T-helper 1 cell treated with Interleukin-12 subunit alpha and Interleukin-12 subunit beta and Interleukin-4 antibody, amounts not matched to agents 30 μg/mL and 1 μg/mL, for 36 hours (primary cell): ENCODE data around the gene COL9A2.

Experiments
- H3K27ac Mint-ChIP-seq: one replicate; pipeline ENCODE4 v1.8.0; 2021; ENCODE audit warnings: mild to moderate bottlenecking, mixed read lengths
- H3K27me3 Mint-ChIP-seq: one replicate; pipeline ENCODE4 v1.8.0; 2021; ENCODE audit warnings: low read depth, mixed read lengths
- H3K36me3 Mint-ChIP-seq: one replicate; pipeline ENCODE4 v1.8.0; 2021; ENCODE audit warnings: low read depth, mixed read lengths
- H3K4me1 Mint-ChIP-seq: one replicate; pipeline ENCODE4 v1.8.0; 2021; ENCODE audit warnings: low read depth, mixed read lengths
- H3K4me3 Mint-ChIP-seq: one replicate; pipeline ENCODE4 v1.8.0; 2021; ENCODE audit warnings: mild to moderate bottlenecking, moderate library complexity, mixed read lengths
- H3K9me3 Mint-ChIP-seq: one replicate; pipeline ENCODE4 v1.8.0; 2021; ENCODE audit warnings: mixed read lengths

COL9A2 gene

DNA sequence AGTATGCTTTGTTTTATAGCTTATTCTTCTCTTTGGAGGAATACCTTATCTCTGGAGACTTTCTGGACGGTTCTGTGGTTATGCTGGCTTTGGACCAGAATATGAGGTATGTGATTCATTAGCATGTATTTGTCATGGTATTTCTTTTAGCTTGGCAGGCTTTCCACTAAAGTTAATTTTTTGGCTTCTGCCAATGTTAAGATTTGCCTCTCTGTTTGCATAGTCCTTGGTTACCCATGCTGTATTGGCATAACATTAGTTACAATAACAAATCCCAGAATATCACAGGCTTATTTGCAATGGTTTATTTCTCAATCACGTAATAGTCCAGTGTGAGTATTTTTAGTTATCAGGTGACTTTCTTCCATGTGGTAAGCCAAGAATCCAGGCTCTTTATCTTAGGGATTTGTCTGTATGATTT lies 49.3 kb downstream of the COL9A2 start:
- Mint-ChIP-seq H3K27me3 (no peaks in the 10 kb centered on the region), H3K4me1 (peaks cover 19% of the 10 kb centered on the region), H3K36me3 (peaks cover 47% of the 10 kb centered on the region), H3K4me3 (no peak overlapping the region), H3K9me3 (no peaks in the 10 kb centered on the region), H3K27ac (no peak overlapping the region)

- no peak overlapping the region for H3K27ac Mint-ChIP-seq
- H3K4me3 Mint-ChIP-seq: no peak overlapping the region
- no peaks in the 10 kb centered on the region for H3K9me3 Mint-ChIP-seq
- peaks cover 47% of the 10 kb centered on the region for H3K36me3 Mint-ChIP-seq
- H3K27me3 Mint-ChIP-seq: no peaks in the 10 kb centered on the region
- peaks cover 23% of the 10 kb centered on the region for H3K4me1 Mint-ChIP-seq
Measured at GRCh38 chr1:40266786-40267535, 50.1 kb downstream of the COL9A2 start.

- Mint-ChIP-seq H3K4me3 (no peak overlapping the region), H3K27ac (no peak overlapping the region), H3K4me1 (peaks cover 23% of the 10 kb centered on the region), H3K9me3 (no peaks in the 10 kb centered on the region), H3K27me3 (no peaks in the 10 kb centered on the region), H3K36me3 (peaks cover 50% of the 10 kb centered on the region)
Measured at GRCh38 chr1:40265919-40266318, 51.2 kb downstream of the COL9A2 start.

GRCh38 chr1:40265298-40265697 lies 51.8 kb downstream of the COL9A2 start:
- H3K27ac Mint-ChIP-seq: no peak overlapping the region
- peaks cover 50% of the 10 kb centered on the region for H3K36me3 Mint-ChIP-seq

GRCh38 chr1:40264354-40264781 lies 52.7 kb downstream of the COL9A2 start:
- peaks cover 45% of the 10 kb centered on the region for H3K36me3 Mint-ChIP-seq
- H3K4me3 Mint-ChIP-seq: no peak overlapping the region
- H3K27ac Mint-ChIP-seq: no peak overlapping the region
- H3K27me3 Mint-ChIP-seq: no peaks in the 10 kb centered on the region
- peaks cover 22% of the 10 kb centered on the region for H3K4me1 Mint-ChIP-seq
- no peaks in the 10 kb centered on the region for H3K9me3 Mint-ChIP-seq

More at GRCh38 chr1:40265298-40265697, 51.8 kb downstream of the COL9A2 start:
- Mint-ChIP-seq H3K9me3 (no peaks in the 10 kb centered on the region), H3K27me3 (no peaks in the 10 kb centered on the region), H3K4me3 (no peak overlapping the region), H3K4me1 (peaks cover 19% of the 10 kb centered on the region)

DNA sequence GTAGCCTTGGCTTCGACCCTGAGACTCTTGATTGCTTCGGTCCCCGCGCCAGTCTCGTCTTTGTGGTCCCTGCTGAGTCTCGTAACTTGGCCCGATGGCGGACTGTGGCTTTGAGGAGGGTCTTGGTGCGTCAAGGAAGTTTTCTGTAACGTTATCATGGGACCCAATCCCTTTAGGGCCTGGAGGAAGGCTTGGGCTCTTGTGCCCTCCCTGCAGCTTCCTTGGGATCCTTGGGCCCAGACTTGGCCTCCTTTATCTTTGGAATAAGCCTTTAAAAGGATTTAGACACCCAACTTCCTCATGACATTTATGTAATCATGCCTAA lies 58.7 kb downstream of the COL9A2 start:
- Mint-ChIP-seq H3K4me1 (peaks cover 26% of the 10 kb centered on the region), H3K27me3 (no peaks in the 10 kb centered on the region), H3K9me3 (no peaks in the 10 kb centered on the region), H3K36me3 (peaks cover 35% of the 10 kb centered on the region), H3K4me3 (peak overlapping the region; percentile 94), H3K27ac (peak overlapping the region; percentile 98)

DNA sequence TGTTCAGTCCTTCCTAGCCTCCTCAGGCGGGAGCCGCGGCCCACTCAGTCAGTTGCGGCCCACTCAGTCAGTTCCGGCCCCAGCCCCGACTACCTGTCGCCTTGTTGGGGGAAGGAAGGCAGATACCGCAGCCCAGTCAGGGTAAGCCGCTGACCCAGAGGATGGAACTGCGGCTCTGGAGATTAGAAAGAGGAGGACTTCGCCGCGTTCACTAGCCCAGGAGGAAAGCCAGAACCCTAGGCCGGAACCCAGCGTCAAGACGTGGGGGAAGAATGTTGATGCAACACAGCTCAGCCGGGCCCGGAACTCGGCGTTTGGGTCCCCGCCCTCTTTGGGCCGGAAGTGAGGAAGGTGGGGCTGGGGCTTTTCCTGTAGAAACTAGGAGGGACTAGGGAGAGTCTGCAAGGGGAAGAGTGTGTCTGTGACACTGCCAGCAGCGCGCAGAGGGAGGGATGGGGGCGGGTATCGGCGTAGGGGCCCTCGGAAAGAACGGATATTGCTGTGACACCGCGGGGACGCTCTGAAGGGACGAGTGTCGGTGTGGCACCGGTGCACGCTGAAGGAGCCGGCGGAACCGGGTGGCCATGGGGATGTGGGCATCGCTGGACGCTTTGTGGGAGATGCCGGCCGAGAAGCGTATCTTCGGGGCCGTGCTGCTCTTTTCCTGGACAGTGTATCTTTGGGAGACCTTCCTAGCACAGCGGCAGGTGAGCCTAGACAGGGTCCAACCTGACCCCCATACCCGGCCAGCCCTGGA lies 59.2 kb downstream of the COL9A2 start, which contains the start of gene ZMPSTE24:
TSS of gene ZMPSTE24 (plus strand) at position 549 of the 757 bp plus-strand sequence. CDS start at position 585, 36 bp downstream.
- H3K36me3 Mint-ChIP-seq: peaks cover 30% of the 10 kb centered on the region
- H3K4me1 Mint-ChIP-seq: peaks cover 23% of the 10 kb centered on the region
- peak within 1 kb of the TSS; percentile 94 for H3K4me3 Mint-ChIP-seq
- no peaks in the 10 kb centered on the region for H3K9me3 Mint-ChIP-seq
- no peaks in the 10 kb centered on the region for H3K27me3 Mint-ChIP-seq
- peak within 1 kb of the TSS; percentile 98 for H3K27ac Mint-ChIP-seq

DNA sequence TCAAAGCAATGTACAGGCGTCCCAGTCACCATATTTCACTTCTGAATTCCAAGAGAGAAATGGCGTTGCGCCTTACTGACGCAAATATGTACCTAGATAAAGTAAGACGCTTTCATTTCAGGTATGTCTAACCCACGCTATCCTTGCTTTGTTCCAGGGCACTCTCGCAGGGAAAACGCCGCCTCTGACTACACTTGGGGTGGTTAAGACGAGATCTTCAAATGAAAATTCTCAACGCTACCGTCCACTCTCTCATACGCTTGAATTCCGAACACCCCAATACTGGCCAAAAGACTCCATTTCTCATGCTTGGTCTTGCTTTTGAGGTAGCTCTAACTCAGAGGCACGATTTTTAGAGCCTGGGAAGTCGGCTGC lies 59.8 kb downstream of the COL9A2 start:
- peaks cover 19% of the 10 kb centered on the region for H3K4me1 Mint-ChIP-seq

DNA sequence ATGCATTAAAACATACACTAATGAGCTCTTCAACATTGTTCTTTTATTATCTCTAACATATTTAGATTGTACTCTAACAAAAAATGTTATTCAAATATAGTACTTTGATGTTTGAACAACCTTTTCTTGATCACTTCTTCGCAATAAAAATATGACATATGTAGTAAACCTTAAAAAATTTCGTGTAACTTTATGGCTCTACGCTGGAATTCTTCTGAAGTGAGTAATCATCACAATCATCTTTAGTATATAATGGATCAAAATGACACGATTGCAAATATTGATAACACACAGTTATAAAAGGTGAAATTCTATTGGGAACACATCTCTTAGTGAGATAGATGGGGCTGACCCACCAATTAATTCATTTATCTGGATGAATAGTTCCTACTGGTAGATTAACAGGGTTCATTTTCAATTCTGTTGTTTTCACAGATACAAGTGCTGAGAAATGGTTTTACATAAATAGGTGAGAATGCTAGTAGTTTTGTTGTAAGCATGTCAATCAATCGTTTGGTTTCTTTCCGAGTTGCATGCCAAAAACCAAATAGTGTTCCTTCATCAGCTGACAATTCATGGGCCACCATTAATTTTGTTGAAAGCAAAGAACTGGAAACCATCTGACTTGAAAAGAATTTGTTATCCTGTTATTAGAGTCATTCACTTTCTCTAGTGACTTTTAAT lies 60.5 kb downstream of the COL9A2 start:
- H3K36me3 Mint-ChIP-seq: peaks cover 20% of the 10 kb centered on the region
- H3K4me3 Mint-ChIP-seq: peak overlapping the region; percentile 65
- no peaks in the 10 kb centered on the region for H3K9me3 Mint-ChIP-seq
- no peaks in the 10 kb centered on the region for H3K27me3 Mint-ChIP-seq
- H3K4me1 Mint-ChIP-seq: peaks cover 19% of the 10 kb centered on the region
- peak overlapping the region; percentile 98 for H3K27ac Mint-ChIP-seq

More for the DNA sequence above, 59.8 kb downstream of the COL9A2 start:
- no peaks in the 10 kb centered on the region for H3K27me3 Mint-ChIP-seq
- H3K27ac Mint-ChIP-seq: peak overlapping the region; percentile 98
- H3K4me3 Mint-ChIP-seq: peak overlapping the region; percentile 94
- no peaks in the 10 kb centered on the region for H3K9me3 Mint-ChIP-seq
- peaks cover 26% of the 10 kb centered on the region for H3K36me3 Mint-ChIP-seq

DNA sequence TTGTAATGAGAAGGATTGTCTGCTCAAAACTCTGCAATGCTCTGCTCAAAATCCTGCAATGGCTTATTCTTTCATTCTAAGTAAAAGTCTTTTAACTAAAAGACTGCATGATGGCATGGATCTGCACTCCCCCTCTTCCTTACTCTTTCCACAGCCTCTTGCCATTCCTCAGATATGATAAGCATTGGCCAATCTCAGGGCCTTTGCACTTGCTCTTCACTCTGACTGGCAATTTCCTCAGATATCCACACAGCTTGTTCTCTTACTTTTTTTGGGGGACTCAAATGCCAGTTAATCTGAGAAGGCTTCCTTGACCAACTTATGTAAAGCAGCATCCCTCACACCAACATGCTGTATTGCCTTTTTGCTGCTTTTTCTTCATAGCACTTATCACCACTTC lies 61.9 kb downstream of the COL9A2 start:
- Mint-ChIP-seq H3K27ac (no peak overlapping the region), H3K9me3 (no peaks in the 10 kb centered on the region), H3K4me1 (peaks cover 24% of the 10 kb centered on the region), H3K36me3 (peaks cover 9% of the 10 kb centered on the region), H3K4me3 (no peak overlapping the region), H3K27me3 (no peaks in the 10 kb centered on the region)

DNA sequence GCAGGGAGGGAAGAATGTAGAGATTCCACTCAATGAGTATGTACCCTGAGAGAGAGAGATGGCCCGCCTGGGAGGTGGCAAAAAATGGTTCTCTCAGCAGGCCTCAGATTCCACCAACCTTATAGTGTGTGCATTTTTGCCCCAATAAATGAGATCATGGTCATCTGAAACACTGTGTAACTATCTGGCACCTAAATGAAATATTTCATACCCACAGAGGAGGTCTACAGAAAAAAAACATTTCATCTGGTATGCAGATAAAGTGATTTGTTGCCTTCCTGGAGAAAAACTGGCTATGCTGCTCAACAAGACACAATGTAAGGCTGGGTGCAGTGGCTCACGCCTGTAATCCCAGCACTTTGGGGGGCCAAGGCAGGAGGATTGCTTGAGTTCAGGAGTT lies 64.5 kb downstream of the COL9A2 start:
- H3K4me3 Mint-ChIP-seq: no peak overlapping the region
- no peak overlapping the region for H3K27ac Mint-ChIP-seq
- H3K27me3 Mint-ChIP-seq: no peaks in the 10 kb centered on the region
- no peaks in the 10 kb centered on the region for H3K9me3 Mint-ChIP-seq
- H3K36me3 Mint-ChIP-seq: peaks cover 8% of the 10 kb centered on the region
- peaks cover 18% of the 10 kb centered on the region for H3K4me1 Mint-ChIP-seq

DNA sequence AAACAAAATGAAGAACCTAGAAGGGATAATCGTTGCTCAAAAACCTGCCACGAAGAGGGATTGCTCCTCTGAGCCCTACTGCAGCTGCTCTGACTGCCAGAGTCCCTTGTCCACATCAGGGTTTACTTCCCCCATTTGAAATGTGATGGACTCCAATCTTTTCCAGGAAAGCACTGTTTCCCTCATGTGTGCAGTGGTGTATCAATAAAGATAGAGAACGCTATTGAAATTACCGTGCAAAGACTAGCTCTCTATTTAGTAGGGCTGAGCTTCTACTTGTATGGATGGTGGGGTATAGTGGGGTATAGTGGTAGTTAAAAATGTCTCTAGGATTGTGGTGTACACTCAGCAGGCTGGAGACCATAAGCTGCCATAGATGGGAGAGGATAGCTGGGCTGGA lies 65.6 kb downstream of the COL9A2 start:
- Mint-ChIP-seq H3K4me3 (no peak overlapping the region), H3K36me3 (peaks cover 8% of the 10 kb centered on the region), H3K27ac (no peak overlapping the region), H3K4me1 (peaks cover 15% of the 10 kb centered on the region), H3K27me3 (no peaks in the 10 kb centered on the region), H3K9me3 (no peaks in the 10 kb centered on the region)
